Measurements from ENCODE around the gene CDC42BPA. TPM values are rescaled to one million over a fixed set of nuclear protein-coding genes. Genes with fewer than 3 reads are reported as not detected.

The CDC42BPA gene
- total and polyA plus RNA-seq, 2 donors (not counting 1 experiment from before 2014, with no cell fraction given) = 26.4 to 77.1 TPM

DNA sequence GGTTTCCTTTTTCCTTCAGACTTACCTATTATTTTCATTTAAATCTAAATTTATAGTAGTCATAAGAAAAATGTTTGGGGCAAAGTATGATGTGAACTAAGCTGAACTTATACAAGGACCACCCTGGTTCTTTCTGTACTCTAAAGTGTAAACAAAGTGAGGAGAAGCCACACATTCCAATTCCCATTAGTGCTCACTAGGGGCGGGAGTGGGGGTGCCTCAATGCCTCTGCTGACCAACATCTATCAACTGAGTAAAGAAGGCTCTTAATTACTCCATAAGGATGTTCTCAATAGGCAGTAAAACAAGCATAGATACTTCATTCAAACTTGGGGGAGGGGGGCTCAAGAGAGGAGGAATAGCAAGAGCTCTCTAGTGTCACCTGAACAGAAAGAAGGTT lies 151.7 kb downstream of the CDC42BPA start:
- no peak overlapping the region for H3K4me3 ChIP-seq (replicated peaks in 1 of 4; ENCODE audit: control extremely low read depth in 1 of 4, insufficient read depth in 1 of 4, low read depth in 3 of 4, low read length in 4 of 4)
- H2AFZ ChIP-seq (ENCODE audit: low read length) = no peak overlapping the region
- no peaks in the 10 kb centered on the region for H3K79me2 ChIP-seq (ENCODE audit: control insufficient read depth, insufficient read depth, low read length)
- H4K20me1 ChIP-seq (ENCODE audit: control insufficient read depth, extremely low read depth, insufficient read depth, low read length) = no peaks in the 10 kb centered on the region
- H3K27ac ChIP-seq (ENCODE audit: insufficient read depth, low read length) = no peak overlapping the region
- H3K4me2 ChIP-seq (ENCODE audit: extremely low read depth, insufficient read depth, low read length) = no peak overlapping the region
- H3K36me3 ChIP-seq (ENCODE audit: control insufficient read depth, insufficient read depth, low read length) = no peaks in the 10 kb centered on the region
- no peaks in the 10 kb centered on the region for H3K27me3 ChIP-seq (ENCODE audit: control insufficient read depth, insufficient read depth, low read length)
- H3K9me3 ChIP-seq (ENCODE audit: control insufficient read depth, insufficient read depth, low read depth, low read length) = no peaks in the 10 kb centered on the region
- TF ChIP-seq EZH2 (IDR thresholded peaks at IDR 0.05; ENCODE audit: low read length, missing control alignments) = no peak
- TF ChIP-seq, protein P1, sequence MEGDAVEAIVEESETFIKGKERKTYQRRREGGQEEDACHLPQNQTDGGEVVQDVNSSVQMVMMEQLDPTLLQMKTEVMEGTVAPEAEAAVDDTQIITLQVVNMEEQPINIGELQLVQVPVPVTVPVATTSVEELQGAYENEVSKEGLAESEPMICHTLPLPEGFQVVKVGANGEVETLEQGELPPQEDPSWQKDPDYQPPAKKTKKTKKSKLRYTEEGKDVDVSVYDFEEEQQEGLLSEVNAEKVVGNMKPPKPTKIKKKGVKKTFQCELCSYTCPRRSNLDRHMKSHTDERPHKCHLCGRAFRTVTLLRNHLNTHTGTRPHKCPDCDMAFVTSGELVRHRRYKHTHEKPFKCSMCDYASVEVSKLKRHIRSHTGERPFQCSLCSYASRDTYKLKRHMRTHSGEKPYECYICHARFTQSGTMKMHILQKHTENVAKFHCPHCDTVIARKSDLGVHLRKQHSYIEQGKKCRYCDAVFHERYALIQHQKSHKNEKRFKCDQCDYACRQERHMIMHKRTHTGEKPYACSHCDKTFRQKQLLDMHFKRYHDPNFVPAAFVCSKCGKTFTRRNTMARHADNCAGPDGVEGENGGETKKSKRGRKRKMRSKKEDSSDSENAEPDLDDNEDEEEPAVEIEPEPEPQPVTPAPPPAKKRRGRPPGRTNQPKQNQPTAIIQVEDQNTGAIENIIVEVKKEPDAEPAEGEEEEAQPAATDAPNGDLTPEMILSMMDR (conservative IDR thresholded peaks at IDR 0.05 in 1 of 2, IDR thresholded peaks at IDR 0.05 in 1 of 2; ENCODE audit: low read depth in 1 of 2, low read length in 2 of 2) = no peak
- H3K4me1 ChIP-seq (ENCODE audit: control insufficient read depth, extremely low read depth, insufficient read depth, low read length) = no peaks in the 10 kb centered on the region
- no peak overlapping the region for H3K9ac ChIP-seq (ENCODE audit: insufficient read depth, low read length)
- DNase-seq (ENCODE audit: low read depth in 2 of 2) = no peak

DNA sequence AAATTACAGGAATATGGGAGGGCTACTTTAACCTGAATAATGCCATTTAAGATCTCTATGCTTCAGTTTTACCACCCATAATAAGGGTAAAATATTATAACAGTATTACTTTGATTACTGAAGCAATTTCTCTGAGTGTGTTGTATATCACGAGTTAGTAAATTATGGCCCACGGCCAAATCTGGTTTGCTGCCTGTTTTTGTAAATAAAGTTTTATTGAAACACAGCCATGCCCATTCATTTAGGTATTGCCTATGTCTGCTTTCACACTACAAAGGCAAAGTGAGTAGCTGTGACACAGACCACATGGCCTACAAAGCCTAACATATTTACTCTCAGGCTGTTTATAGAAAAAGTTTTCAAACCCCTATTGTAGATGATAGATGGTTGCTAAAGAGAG lies 156.8 kb downstream of the CDC42BPA start:
- Histone ChIP-seq H3K27ac (ENCODE audit: insufficient read depth, low read length) (no peak overlapping the region), H3K9me3 (ENCODE audit: control insufficient read depth, insufficient read depth, low read depth, low read length) (no peaks in the 10 kb centered on the region), H3K4me3 (replicated peaks in 1 of 4; ENCODE audit: control extremely low read depth in 1 of 4, insufficient read depth in 1 of 4, low read depth in 3 of 4, low read length in 4 of 4) (no peak overlapping the region), H3K79me2 (ENCODE audit: control insufficient read depth, insufficient read depth, low read length) (no peaks in the 10 kb centered on the region), H3K4me2 (ENCODE audit: extremely low read depth, insufficient read depth, low read length) (no peak overlapping the region), H2AFZ (ENCODE audit: low read length) (no peak overlapping the region), H3K27me3 (ENCODE audit: control insufficient read depth, insufficient read depth, low read length) (no peaks in the 10 kb centered on the region), H3K4me1 (ENCODE audit: control insufficient read depth, extremely low read depth, insufficient read depth, low read length) (no peaks in the 10 kb centered on the region), H4K20me1 (ENCODE audit: control insufficient read depth, extremely low read depth, insufficient read depth, low read length) (no peaks in the 10 kb centered on the region), H3K36me3 (ENCODE audit: control insufficient read depth, insufficient read depth, low read length) (no peaks in the 10 kb centered on the region), H3K9ac (ENCODE audit: insufficient read depth, low read length) (no peak overlapping the region)
- TF ChIP-seq, protein P1 (conservative IDR thresholded peaks at IDR 0.05 in 1 of 2, IDR thresholded peaks at IDR 0.05 in 1 of 2; ENCODE audit: low read depth in 1 of 2, low read length in 2 of 2) = no peak
- no peak for TF ChIP-seq EZH2 (IDR thresholded peaks at IDR 0.05; ENCODE audit: low read length, missing control alignments)
- peak in 1 of 2 donors; percentile 2 for DNase-seq (ENCODE audit: low read depth in 2 of 2)

DNA sequence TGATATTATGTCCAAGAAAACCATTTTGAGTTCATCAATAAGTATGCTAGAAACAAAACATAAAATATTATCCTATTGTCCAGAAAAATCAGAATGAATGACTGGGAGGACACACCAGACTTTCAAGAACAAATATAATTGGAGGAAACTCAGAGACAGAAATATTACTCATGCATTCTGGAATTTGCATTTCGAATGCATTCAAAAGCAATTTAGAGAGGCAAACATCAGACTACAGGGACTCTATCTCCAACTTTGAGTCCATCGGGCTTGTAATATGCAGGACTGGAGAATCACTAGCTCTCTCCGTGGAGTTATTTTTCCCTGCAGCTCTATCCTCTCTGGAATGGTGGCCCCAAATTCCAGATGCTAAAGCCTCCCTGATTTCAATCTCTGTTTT lies 161.8 kb downstream of the CDC42BPA start:
- TF ChIP-seq EZH2 (IDR thresholded peaks at IDR 0.05; ENCODE audit: low read length, missing control alignments) = no peak
- TF ChIP-seq, protein P1 (conservative IDR thresholded peaks at IDR 0.05 in 1 of 2, IDR thresholded peaks at IDR 0.05 in 1 of 2; ENCODE audit: low read depth in 1 of 2, low read length in 2 of 2) = no peak
- DNase-seq (ENCODE audit: low read depth in 2 of 2) = peak in 1 of 2 donors; percentile 12
- H3K36me3 ChIP-seq (ENCODE audit: control insufficient read depth, insufficient read depth, low read length) = no peaks in the 10 kb centered on the region
- no peak overlapping the region for H2AFZ ChIP-seq (ENCODE audit: low read length)
- no peak overlapping the region for H3K4me2 ChIP-seq (ENCODE audit: extremely low read depth, insufficient read depth, low read length)
- H4K20me1 ChIP-seq (ENCODE audit: control insufficient read depth, extremely low read depth, insufficient read depth, low read length) = no peaks in the 10 kb centered on the region
- no peaks in the 10 kb centered on the region for H3K27me3 ChIP-seq (ENCODE audit: control insufficient read depth, insufficient read depth, low read length)
- H3K4me1 ChIP-seq (ENCODE audit: control insufficient read depth, extremely low read depth, insufficient read depth, low read length) = no peaks in the 10 kb centered on the region
- H3K4me3 ChIP-seq (replicated peaks in 1 of 4; ENCODE audit: control extremely low read depth in 1 of 4, insufficient read depth in 1 of 4, low read depth in 3 of 4, low read length in 4 of 4) = no peak overlapping the region
- no peak overlapping the region for H3K27ac ChIP-seq (ENCODE audit: insufficient read depth, low read length)
- H3K9me3 ChIP-seq (ENCODE audit: control insufficient read depth, insufficient read depth, low read depth, low read length) = no peaks in the 10 kb centered on the region
- no peaks in the 10 kb centered on the region for H3K79me2 ChIP-seq (ENCODE audit: control insufficient read depth, insufficient read depth, low read length)
- no peak overlapping the region for H3K9ac ChIP-seq (ENCODE audit: insufficient read depth, low read length)
